Body of pancreas (tissue), 4 donors: Measurements from ENCODE around the gene C4B.
"Not testable (repeated sequence)": the region's sequence is repeated elsewhere in the genome, so short reads cannot be mapped to it uniquely, and the experiment has no call there.

Experiments
- POLR2A ChIP-seq, 3 donors: fragments of 450-650 bp; IDR thresholded peaks; one replicate each; pipeline ENCODE4 v1.6.1; 2016; ENCODE audit warnings: antibody characterized with exemption in 3 of 3, mild to moderate bottlenecking in 2 of 3
- TF ChIP-seq, protein P1 (sequence below), 7 experiments: fragments of 450-650 bp in 4 of 7; fragments of 200-600 bp in 3 of 7; sonication (generic) in 3 of 7; IDR thresholded peaks; one replicate each; pipeline ENCODE4 v1.5.1; 2016 to 2019; ENCODE audit warnings: antibody characterized with exemption in 7 of 7

DNA sequence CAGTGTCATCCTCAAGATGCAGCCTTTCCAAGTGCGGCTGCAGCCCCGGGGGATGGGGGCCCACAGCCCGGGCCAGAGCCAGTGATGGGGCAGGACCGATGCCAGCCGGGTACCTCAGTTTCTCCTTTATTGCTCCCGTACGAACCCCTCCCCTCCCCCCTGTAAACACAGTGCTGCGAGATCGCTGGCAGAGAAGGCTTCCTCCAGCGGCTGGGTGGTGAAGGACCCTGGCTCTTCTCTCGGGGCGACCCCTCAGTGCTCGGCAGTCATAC is 26.4 kb downstream of the C4B start:
- TF ChIP-seq, protein P1, sequence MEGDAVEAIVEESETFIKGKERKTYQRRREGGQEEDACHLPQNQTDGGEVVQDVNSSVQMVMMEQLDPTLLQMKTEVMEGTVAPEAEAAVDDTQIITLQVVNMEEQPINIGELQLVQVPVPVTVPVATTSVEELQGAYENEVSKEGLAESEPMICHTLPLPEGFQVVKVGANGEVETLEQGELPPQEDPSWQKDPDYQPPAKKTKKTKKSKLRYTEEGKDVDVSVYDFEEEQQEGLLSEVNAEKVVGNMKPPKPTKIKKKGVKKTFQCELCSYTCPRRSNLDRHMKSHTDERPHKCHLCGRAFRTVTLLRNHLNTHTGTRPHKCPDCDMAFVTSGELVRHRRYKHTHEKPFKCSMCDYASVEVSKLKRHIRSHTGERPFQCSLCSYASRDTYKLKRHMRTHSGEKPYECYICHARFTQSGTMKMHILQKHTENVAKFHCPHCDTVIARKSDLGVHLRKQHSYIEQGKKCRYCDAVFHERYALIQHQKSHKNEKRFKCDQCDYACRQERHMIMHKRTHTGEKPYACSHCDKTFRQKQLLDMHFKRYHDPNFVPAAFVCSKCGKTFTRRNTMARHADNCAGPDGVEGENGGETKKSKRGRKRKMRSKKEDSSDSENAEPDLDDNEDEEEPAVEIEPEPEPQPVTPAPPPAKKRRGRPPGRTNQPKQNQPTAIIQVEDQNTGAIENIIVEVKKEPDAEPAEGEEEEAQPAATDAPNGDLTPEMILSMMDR (IDR thresholded peaks at IDR 0.05) = not testable (repeated sequence)
- not testable (repeated sequence) for TF ChIP-seq POLR2A (IDR thresholded peaks at IDR 0.05)
